ENCODE results near the gene RALGPS1.

GRCh38 chr9:126879288-126879687 is 35.3 kb upstream of the RALGPS1 start:
- TF ChIP-seq CTCF (IDR thresholded peaks at IDR 0.05) (no peak), EZH2 (IDR thresholded peaks at IDR 0.05) (no peak)
